ENCODE results near the gene MAP1B.

MAP1B gene

DNA sequence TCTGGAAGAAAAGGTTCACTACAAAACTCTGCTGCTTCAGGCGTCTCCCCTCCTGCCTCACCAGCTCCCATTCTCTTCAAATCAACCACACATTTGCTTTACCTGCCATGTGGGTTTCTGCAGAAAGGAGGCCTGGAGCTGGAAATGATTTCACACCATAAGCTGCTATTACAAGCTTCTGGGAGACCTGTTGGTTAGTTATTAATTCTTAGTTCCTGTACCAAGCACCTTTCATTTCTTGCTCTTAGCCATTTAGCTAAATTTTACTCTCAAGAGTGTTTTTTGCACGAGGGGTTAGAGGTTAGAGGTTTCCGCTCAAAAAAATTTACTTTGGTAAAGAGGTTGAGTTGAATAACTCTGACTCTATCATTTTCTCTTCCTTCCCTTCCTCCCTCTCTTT lies 70.3 kb downstream of the MAP1B start:
- TF ChIP-seq, protein P1, sequence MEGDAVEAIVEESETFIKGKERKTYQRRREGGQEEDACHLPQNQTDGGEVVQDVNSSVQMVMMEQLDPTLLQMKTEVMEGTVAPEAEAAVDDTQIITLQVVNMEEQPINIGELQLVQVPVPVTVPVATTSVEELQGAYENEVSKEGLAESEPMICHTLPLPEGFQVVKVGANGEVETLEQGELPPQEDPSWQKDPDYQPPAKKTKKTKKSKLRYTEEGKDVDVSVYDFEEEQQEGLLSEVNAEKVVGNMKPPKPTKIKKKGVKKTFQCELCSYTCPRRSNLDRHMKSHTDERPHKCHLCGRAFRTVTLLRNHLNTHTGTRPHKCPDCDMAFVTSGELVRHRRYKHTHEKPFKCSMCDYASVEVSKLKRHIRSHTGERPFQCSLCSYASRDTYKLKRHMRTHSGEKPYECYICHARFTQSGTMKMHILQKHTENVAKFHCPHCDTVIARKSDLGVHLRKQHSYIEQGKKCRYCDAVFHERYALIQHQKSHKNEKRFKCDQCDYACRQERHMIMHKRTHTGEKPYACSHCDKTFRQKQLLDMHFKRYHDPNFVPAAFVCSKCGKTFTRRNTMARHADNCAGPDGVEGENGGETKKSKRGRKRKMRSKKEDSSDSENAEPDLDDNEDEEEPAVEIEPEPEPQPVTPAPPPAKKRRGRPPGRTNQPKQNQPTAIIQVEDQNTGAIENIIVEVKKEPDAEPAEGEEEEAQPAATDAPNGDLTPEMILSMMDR (IDR thresholded peaks at IDR 0.05), result no peak
- H3K27ac Mint-ChIP-seq, result no peak overlapping the region
- no peaks in the 10 kb centered on the region for H3K27me3 Mint-ChIP-seq (ENCODE audit: low read depth, poor library complexity)
- H3K4me1 Mint-ChIP-seq, result peaks cover 14% of the 10 kb centered on the region
- peaks cover 17% of the 10 kb centered on the region for H3K36me3 Mint-ChIP-seq (ENCODE audit: low read depth)
- no peak overlapping the region for H3K4me3 Mint-ChIP-seq
- DNase-seq, result no peak
- no peaks in the 10 kb centered on the region for H3K9me3 Mint-ChIP-seq

DNA sequence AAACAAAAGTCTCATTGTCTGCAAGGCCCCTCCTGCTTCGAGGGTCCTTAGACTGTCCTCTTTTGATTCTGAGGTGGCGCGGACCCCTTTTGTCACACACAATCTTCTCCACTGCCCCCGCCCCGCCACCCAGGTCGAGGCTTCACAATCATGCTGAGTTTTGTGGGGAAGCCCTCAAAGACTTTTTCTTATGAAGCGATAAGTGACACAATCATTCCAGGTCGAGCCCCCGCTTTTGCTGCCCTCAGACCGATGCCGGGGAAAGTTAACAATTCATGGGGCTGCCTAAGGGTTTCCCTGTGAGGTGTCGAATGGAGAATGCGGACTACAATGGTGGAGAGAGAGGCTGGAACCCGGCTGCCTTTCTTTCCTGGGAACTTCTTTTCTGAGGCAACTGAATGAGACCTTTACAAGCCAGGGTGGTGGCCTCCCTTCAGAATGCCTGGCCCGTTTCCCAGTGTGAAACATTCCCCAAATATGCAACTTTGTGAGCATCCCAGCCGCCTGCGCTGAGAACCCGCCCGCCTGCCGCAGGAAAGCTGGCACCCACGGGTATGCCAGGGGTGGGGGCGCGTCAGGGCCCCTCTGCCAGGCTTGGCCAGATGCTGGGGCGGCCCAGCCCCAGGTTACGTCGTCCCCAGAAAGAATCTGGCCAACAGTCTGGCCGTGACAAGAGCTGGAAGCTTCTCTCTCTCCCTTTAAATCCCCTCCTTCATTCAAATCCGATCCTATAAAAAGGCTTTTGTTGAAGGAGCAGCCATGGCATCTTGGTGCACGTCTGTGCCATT lies 71.9 kb downstream of the MAP1B start:
- TF ChIP-seq, protein P1 (IDR thresholded peaks at IDR 0.05), result no peak
- Mint-ChIP-seq H3K27me3 (ENCODE audit: low read depth, poor library complexity) (no peaks in the 10 kb centered on the region), H3K4me1 (peaks cover 17% of the 10 kb centered on the region), H3K36me3 (ENCODE audit: low read depth) (peaks cover 27% of the 10 kb centered on the region), H3K4me3 (no peak overlapping the region), H3K27ac (peak overlapping the region; percentile 70), H3K9me3 (no peaks in the 10 kb centered on the region)
- no peak for DNase-seq

DNA sequence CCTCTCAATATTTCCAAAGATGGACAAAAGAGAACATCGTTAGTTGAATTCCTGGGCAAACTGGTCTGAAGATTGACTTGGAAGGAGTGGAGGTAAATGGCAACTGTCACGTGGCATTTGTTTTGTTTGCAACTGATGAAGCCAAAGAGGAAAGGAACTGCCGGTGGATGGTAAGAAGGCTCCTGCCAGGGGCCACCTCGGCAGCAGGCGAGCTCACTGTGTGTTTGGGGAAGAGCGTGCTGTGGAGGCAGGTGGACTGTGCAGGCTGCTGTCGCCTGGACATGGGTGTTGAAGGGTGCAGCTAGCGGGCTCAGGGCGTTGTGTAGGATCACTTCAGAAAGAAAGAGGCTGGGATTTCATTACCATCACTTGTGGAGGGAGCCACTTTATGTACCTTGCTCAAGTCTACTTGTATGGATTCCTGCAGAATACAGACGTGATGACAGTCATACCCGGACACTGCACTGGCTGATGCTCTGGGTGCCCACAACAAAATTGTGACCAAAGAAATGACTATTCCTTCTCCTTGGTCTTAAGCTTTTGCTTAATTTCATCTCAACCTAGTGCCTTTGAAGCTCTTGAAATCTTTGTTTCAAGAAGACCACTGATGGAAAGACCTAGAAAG lies 72.7 kb downstream of the MAP1B start:
- TF ChIP-seq, protein P1 (IDR thresholded peaks at IDR 0.05), result no peak
- H3K9me3 Mint-ChIP-seq, result no peaks in the 10 kb centered on the region
- DNase-seq, result no peak
- H3K27ac Mint-ChIP-seq, result no peak overlapping the region
- H3K4me3 Mint-ChIP-seq, result no peak overlapping the region
- peaks cover 17% of the 10 kb centered on the region for H3K4me1 Mint-ChIP-seq
- H3K27me3 Mint-ChIP-seq (ENCODE audit: low read depth, poor library complexity), result no peaks in the 10 kb centered on the region
- peaks cover 32% of the 10 kb centered on the region for H3K36me3 Mint-ChIP-seq (ENCODE audit: low read depth)

DNA sequence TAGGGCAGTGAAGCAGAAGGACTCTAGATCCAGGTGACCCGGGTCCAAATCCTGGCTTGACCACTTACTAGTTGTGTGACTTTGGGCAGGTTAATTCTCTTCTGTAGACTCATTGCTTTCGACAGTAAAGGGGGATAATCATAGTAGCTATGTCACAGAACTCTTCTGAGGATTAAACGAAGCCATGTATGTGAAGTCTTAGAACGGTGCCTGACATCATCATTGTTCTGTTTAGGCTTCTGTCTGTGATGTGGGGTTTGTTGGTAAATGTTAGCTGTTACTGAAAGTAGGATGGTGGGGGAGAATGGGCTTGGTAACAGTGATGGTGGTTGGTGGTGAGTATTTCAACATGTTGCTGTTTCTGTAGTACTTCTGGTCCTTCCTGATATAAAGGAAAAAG lies 73.7 kb downstream of the MAP1B start:
- Mint-ChIP-seq H3K27ac (no peak overlapping the region), H3K36me3 (ENCODE audit: low read depth) (peaks cover 33% of the 10 kb centered on the region), H3K4me1 (peaks cover 14% of the 10 kb centered on the region), H3K4me3 (no peak overlapping the region), H3K27me3 (ENCODE audit: low read depth, poor library complexity) (no peaks in the 10 kb centered on the region), H3K9me3 (no peaks in the 10 kb centered on the region)
- TF ChIP-seq, protein P1 (IDR thresholded peaks at IDR 0.05), result no peak
- DNase-seq, result no peak

DNA sequence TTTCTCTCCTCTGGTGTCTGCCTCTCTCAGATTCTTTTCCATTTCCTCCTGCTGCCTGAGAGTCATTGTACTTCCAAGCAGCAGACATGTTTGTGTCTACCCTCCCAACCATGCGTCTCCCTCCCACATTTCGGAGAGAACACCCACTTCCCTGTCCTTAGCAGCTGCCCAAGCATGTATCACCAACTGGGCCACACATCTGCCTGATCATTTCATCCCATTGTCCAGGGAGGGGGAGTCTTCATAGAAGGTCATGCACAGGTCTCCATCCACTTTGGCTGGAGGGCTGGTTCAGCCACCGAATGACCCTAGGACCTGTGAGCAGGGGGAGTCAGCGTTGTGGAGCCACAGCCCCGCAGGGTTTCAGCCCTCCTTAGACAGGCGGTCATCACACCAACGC lies 75.4 kb downstream of the MAP1B start:
- Mint-ChIP-seq H3K4me1 (peaks cover 6% of the 10 kb centered on the region), H3K27me3 (ENCODE audit: low read depth, poor library complexity) (no peaks in the 10 kb centered on the region), H3K9me3 (no peaks in the 10 kb centered on the region), H3K27ac (peak overlapping the region; percentile 86), H3K36me3 (ENCODE audit: low read depth) (peaks cover 45% of the 10 kb centered on the region), H3K4me3 (no peak overlapping the region)
- TF ChIP-seq, protein P1 (IDR thresholded peaks at IDR 0.05), result no peak
- DNase-seq, result no peak
